Measurements from ENCODE around the gene PFKP.
A peak's percentile ranks its signal among the peaks of the same experiment; 100 is the strongest.

DNA sequence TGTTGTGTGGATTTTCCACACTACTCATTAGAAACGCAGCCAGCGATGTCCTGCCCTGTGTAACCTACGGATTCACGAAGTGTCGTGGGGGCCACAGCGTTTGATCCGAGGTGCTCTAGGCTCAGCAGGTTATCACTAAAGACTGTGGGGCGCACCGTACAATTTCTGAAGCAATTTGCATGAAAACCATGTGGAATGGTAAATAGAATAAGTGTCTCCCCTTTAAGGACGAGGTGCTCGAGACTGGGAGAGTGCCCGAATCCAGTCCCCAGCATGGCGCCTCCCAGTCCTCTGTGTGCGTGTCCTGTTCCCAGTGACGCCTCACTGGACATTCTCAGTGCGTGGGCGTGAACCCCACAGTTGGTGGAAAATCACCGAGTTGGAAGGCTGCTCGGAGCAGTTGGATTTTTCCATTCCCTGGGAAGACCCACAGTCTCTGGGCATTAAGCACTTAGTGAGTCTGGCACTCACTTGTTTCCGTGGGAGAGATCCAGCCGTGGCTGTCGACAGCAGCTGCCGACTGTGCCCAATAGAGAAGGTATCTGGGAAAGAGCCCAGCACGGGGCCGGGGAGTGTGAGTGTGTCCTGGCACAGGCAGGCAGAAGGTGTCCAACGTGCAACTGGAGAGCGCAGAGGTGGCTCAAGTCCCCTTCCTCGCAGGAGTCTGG is 37.0 kb downstream of the PFKP start:
- TF ChIP-seq, protein P1, sequence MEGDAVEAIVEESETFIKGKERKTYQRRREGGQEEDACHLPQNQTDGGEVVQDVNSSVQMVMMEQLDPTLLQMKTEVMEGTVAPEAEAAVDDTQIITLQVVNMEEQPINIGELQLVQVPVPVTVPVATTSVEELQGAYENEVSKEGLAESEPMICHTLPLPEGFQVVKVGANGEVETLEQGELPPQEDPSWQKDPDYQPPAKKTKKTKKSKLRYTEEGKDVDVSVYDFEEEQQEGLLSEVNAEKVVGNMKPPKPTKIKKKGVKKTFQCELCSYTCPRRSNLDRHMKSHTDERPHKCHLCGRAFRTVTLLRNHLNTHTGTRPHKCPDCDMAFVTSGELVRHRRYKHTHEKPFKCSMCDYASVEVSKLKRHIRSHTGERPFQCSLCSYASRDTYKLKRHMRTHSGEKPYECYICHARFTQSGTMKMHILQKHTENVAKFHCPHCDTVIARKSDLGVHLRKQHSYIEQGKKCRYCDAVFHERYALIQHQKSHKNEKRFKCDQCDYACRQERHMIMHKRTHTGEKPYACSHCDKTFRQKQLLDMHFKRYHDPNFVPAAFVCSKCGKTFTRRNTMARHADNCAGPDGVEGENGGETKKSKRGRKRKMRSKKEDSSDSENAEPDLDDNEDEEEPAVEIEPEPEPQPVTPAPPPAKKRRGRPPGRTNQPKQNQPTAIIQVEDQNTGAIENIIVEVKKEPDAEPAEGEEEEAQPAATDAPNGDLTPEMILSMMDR (IDR thresholded peaks at IDR 0.05): no peak
- TF ChIP-seq POLR2A (IDR thresholded peaks at IDR 0.05; ENCODE audit: low read depth) (no peak), POLR2AphosphoS5 (IDR thresholded peaks at IDR 0.05) (peak in 1 of 2 donors; percentile 29), EP300 (IDR thresholded peaks at IDR 0.05) (no peak)

Data from esophagus muscularis mucosa (tissue), 4 donors.